Measurements from ENCODE around the gene PPP1R1C.
A peak's percentile ranks its signal among the peaks of the same experiment; 100 is the strongest.

PPP1R1C gene

GRCh38 chr2:181972431-181973170, 13.1 kb upstream of the PPP1R1C start:
- DNase-seq (ENCODE audit: low spot score) = no peak

- no peak for DNase-seq (ENCODE audit: low spot score)
Observed at GRCh38 chr2:181973171-181973783, 12.4 kb upstream of the PPP1R1C start.

GRCh38 chr2:181977661-181978350, 7.8 kb upstream of the PPP1R1C start:
- DNase-seq (ENCODE audit: low spot score) = peak; percentile 39

- no peak for DNase-seq (ENCODE audit: low spot score)
Observed at GRCh38 chr2:181978351-181979150, 7.1 kb upstream of the PPP1R1C start.

- no peak for DNase-seq (ENCODE audit: low spot score)
Observed at GRCh38 chr2:181984060-181984459, 1.6 kb upstream of the PPP1R1C start.

- DNase-seq (ENCODE audit: low spot score) = no peak
Observed at GRCh38 chr2:181984814-181985631, 630 bp upstream of the PPP1R1C start.

GRCh38 chr2:181988154-181988924, 2.7 kb downstream of the PPP1R1C start:
- DNase-seq (ENCODE audit: low spot score) = no peak

GRCh38 chr2:181989099-181989498, 3.4 kb downstream of the PPP1R1C start:
- no peak for DNase-seq (ENCODE audit: low spot score)

GRCh38 chr2:181991171-181991885, 5.7 kb downstream of the PPP1R1C start:
- DNase-seq (ENCODE audit: low spot score) = no peak

GRCh38 chr2:181992776-181993175, 7.1 kb downstream of the PPP1R1C start:
- DNase-seq (ENCODE audit: low spot score) = no peak

- DNase-seq (ENCODE audit: low spot score) = no peak
Observed at GRCh38 chr2:181995289-181995688, 9.6 kb downstream of the PPP1R1C start.

- DNase-seq (ENCODE audit: low spot score) = no peak
Observed at GRCh38 chr2:181998041-181998835, 12.6 kb downstream of the PPP1R1C start.

- DNase-seq (ENCODE audit: low spot score) = no peak
Observed at GRCh38 chr2:181998891-181999654, 13.4 kb downstream of the PPP1R1C start.

GRCh38 chr2:181999911-182000310, 14.3 kb downstream of the PPP1R1C start:
- no peak for DNase-seq (ENCODE audit: low spot score)

GRCh38 chr2:182004945-182005520, 19.4 kb downstream of the PPP1R1C start:
- no peak for DNase-seq (ENCODE audit: low spot score)

GRCh38 chr2:182006595-182007341, 21.1 kb downstream of the PPP1R1C start:
- no peak for DNase-seq (ENCODE audit: low spot score)

- DNase-seq (ENCODE audit: low spot score) = no peak
Observed at GRCh38 chr2:182014284-182014683, 28.6 kb downstream of the PPP1R1C start.

Measured in AG08396 (cell line).